Ovary (tissue), 9 donors: Measurements from ENCODE around the gene POLR1C. TPM values are rescaled to one million over a fixed set of nuclear protein-coding genes. Genes with fewer than 3 reads are reported as not detected.

ENCODE experiments used
- DNase-seq, 5 donors: peaks; one replicate each; pipeline ENCODE4 v3.0.0-alpha.2; 2019 to 2020
- H3K27ac ChIP-seq, 2 donors: fragments of 200-600 bp; one replicate each; pipeline versions ENCODE4 v1.5.1 to v1.8.0; 2019 to 2022
- H3K27me3 ChIP-seq: fragments of 200-600 bp; one replicate; pipeline ENCODE4 v1.8.0; 2022
- H3K36me3 ChIP-seq: fragments of 200-600 bp; sonication (generic); one replicate; pipeline ENCODE4 v1.5.1; 2019
- H3K4me1 ChIP-seq: one replicate; pipeline ENCODE4 v1.8.1; 2013; ENCODE audit warnings: mild to moderate bottlenecking, moderate library complexity; ENCODE audit not compliant: insufficient read depth
- H3K4me3 ChIP-seq: fragments of 200-600 bp; sonication (generic); one replicate; pipeline ENCODE4 v1.5.1; 2017
- H3K9me3 ChIP-seq, 2 donors: fragments of 200-600 bp in 1 of 2; sonication (generic) in 1 of 2; one replicate each; pipeline versions ENCODE4 v1.5.1 to v1.8.1; 2013 to 2019; ENCODE audit warnings: mild to moderate bottlenecking in 1 of 2, moderate library complexity in 1 of 2
- EP300 ChIP-seq: sonication (generic); formaldehyde crosslinking; IDR thresholded peaks from one replicate; pipeline ENCODE4 v1.6.1; 2017; ENCODE audit warnings: antibody characterized with exemption
- POLR2A ChIP-seq: fragments of 450-650 bp; IDR thresholded peaks from one replicate; pipeline ENCODE4 v1.6.1; 2017; ENCODE audit warnings: antibody characterized with exemption, mild to moderate bottlenecking, moderate library complexity
- WGBS, 3 donors: extraction: QIAGEN DNeasy Blood & Tissue Kit in 1 of 3; methylation state at CpG; one replicate each; pipeline versions ENCODE4 v1.1.5 to v1.1.7; 2013 to 2017; 5-methylcytosine and 5-hydroxymethylcytosine counted together
- intact Hi-C, 4 donors: fragments of 100-400 bp; cut with DNase I; formaldehyde crosslinking; loops; one replicate each; pipeline versions ENCODE4 v1.11.0 to v1.15.1; 2022 to 2023
- polyA plus RNA-seq, 2 donors: library from polyadenylated mRNA; stranded (reverse); fragments of 200-250 nt in 1 of 2; fragments of 350-450 nt in 1 of 2; fragmentation: Illumina TruSeq in 1 of 2; extraction: RNeasy Lipid Tissue Mini Kit (QIAGEN cat#74804) in 1 of 2; gene quantifications; one replicate each; pipeline ENCODE4 v1.2.3, GENCODE V29; 2013 to 2014
- total RNA-seq, 7 donors: library from RNA; depleted of rRNA in 2 of 7; stranded (reverse); fragments of >200 nt in 2 of 7; fragmentation: NEBNext Ultra II Directional in 3 of 7; extraction: Animal tissue kit (Norgen Biotek cat#: 25700) in 3 of 7; gene quantifications; one replicate each; pipeline versions ENCODE4 v1.1.0 to v1.2.4, GENCODE V29; 2016 to 2023
- TF ChIP-seq, protein P1 (sequence below), 3 donors: fragments of 450-650 bp in 2 of 3; fragments of 200-600 bp in 1 of 3; IDR thresholded peaks; one replicate each; pipeline versions ENCODE4 v1.5.1 to v1.8.0; 2016 to 2022; ENCODE audit warnings: antibody characterized with exemption in 3 of 3, mild to moderate bottlenecking in 1 of 3
- donor health status: DM: no; HTN: no; CAD: no; lungs with moderate emphysema.
- donor health status: DM: no; HTN: no; CAD: no.
- donor health status: Bipolar disorder and iron deficiency.
- donor health status: DM: yes; HTN: yes; CAD: no.
- donor health status: DM: no; HTN: no; CAD: no.
- donor health status: DM: yes; HTN: yes; CAD: no.

The POLR1C gene
- total and polyA plus RNA-seq, 9 donors: 18.1 to 48.6 (median 32.0) TPM

- no peaks in the 10 kb centered on the region for H3K36me3 ChIP-seq
Measured at GRCh38 chr6:43500921-43501320, 16.0 kb upstream of the POLR1C start.

GRCh38 chr6:43502666-43503065 lies 14.2 kb upstream of the POLR1C start:
- Histone ChIP-seq H3K4me3 (no peak overlapping the region), H3K9me3 (no peaks in the 10 kb centered on the region), H3K4me1 (no peaks in the 10 kb centered on the region), H3K27me3 (no peaks in the 10 kb centered on the region), H3K36me3 (no peaks in the 10 kb centered on the region), H3K27ac (no peak overlapping the region)
- WGBS, 3 donors: 86 to 88% (median 88%) methylated on average over 4 of the region's 4 CpGs
- TF ChIP-seq, protein P1, sequence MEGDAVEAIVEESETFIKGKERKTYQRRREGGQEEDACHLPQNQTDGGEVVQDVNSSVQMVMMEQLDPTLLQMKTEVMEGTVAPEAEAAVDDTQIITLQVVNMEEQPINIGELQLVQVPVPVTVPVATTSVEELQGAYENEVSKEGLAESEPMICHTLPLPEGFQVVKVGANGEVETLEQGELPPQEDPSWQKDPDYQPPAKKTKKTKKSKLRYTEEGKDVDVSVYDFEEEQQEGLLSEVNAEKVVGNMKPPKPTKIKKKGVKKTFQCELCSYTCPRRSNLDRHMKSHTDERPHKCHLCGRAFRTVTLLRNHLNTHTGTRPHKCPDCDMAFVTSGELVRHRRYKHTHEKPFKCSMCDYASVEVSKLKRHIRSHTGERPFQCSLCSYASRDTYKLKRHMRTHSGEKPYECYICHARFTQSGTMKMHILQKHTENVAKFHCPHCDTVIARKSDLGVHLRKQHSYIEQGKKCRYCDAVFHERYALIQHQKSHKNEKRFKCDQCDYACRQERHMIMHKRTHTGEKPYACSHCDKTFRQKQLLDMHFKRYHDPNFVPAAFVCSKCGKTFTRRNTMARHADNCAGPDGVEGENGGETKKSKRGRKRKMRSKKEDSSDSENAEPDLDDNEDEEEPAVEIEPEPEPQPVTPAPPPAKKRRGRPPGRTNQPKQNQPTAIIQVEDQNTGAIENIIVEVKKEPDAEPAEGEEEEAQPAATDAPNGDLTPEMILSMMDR (IDR thresholded peaks at IDR 0.05): no peak
- no peak for TF ChIP-seq EP300
- no peak for TF ChIP-seq POLR2A
- DNase-seq: no peak
- intact Hi-C loops: loop anchor here in 1 of 4 donors (10.0 kb wide), 2 partner anchors 238 to 278 kb away; partner anchors contain the start of gene DNPH1

More at GRCh38 chr6:43500921-43501320, 16.0 kb upstream of the POLR1C start:
- DNase-seq: no peak
- H3K4me1 ChIP-seq: peaks cover 4% of the 10 kb centered on the region
- 95 to 96% (median 96%) methylated on average over 3 of the region's 3 CpGs for WGBS, 3 donors
- TF ChIP-seq POLR2A: no peak
- TF ChIP-seq, protein P1 (IDR thresholded peaks at IDR 0.05): no peak
- no peak for TF ChIP-seq EP300
- no peak overlapping the region for H3K27ac ChIP-seq
- no peak overlapping the region for H3K4me3 ChIP-seq
- no peaks in the 10 kb centered on the region for H3K9me3 ChIP-seq
- no peaks in the 10 kb centered on the region for H3K27me3 ChIP-seq
- intact Hi-C loops: loop anchor here in 1 of 4 donors (10.0 kb wide), 2 partner anchors 236 to 276 kb away; partner anchors contain the start of gene DNPH1

DNA sequence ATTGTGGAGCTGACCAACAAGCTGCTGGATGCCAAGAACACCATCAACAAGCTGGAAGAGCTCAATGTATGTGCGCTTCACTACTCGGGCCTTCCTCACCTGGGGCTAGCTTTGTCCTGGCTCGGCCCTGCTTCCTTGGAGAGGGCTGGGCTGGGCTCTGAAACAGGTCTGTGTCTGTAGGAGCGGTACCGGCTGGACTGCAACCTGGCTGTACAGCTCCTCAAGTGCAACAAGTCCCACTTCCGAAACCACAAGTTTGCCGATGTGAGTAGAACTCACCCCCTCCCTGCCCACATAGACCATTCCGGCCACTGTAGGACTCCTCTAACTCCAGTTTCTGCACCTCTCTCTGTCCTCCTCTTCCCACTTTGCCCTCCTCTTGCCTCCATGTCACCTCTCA lies 13.4 kb upstream of the POLR1C start:
- 86 to 89% (median 88%) methylated on average over 8 of the region's 8 CpGs for WGBS, 3 donors
- no peaks in the 10 kb centered on the region for H3K36me3 ChIP-seq
- no peak overlapping the region for H3K4me3 ChIP-seq
- DNase-seq: no peak
- TF ChIP-seq POLR2A: no peak
- TF ChIP-seq, protein P1 (IDR thresholded peaks at IDR 0.05): no peak
- no peaks in the 10 kb centered on the region for H3K9me3 ChIP-seq
- H3K4me1 ChIP-seq: no peaks in the 10 kb centered on the region
- no peak overlapping the region for H3K27ac ChIP-seq
- H3K27me3 ChIP-seq: no peaks in the 10 kb centered on the region
- intact Hi-C loops: loop anchor here in 1 of 4 donors (10.0 kb wide), 2 partner anchors 239 to 279 kb away; partner anchors contain the start of gene DNPH1

GRCh38 chr6:43504756-43505593 lies 11.9 kb upstream of the POLR1C start:
- 87 to 90% (median 88%) methylated on average over 24 to 26 of the region's 26 CpGs for WGBS, 3 donors
- H3K36me3 ChIP-seq: no peaks in the 10 kb centered on the region

More at GRCh38 chr6:43504756-43505593, 11.9 kb upstream of the POLR1C start:
- no peak overlapping the region for H3K27ac ChIP-seq
- TF ChIP-seq POLR2A: no peak
- TF ChIP-seq, protein P1 (IDR thresholded peaks at IDR 0.05): no peak
- TF ChIP-seq EP300: no peak
- H3K27me3 ChIP-seq: no peaks in the 10 kb centered on the region
- H3K4me1 ChIP-seq: peaks cover 2% of the 10 kb centered on the region
- DNase-seq: no peak
- intact Hi-C loops: loop anchor here (5.0 to 10.0 kb wide), 6 partner anchors 48 to 280 kb away; partner anchors contain the start of genes DLK2 (in 1 of the 4) and DNPH1 (in 1 of the 4)
- no peaks in the 10 kb centered on the region for H3K9me3 ChIP-seq
- no peak overlapping the region for H3K4me3 ChIP-seq
